Brain microvascular endothelial cell (primary cell): Measurements from ENCODE around the gene PRAMEF20.

Source experiments
- DNase-seq: peaks from one replicate; pipeline ENCODE4 v3.0.0-alpha.2; 2020
- H3K27ac ChIP-seq: fragments of 250-450 bp; sonication (Bioruptor Pico); 2 replicates; pipeline ENCODE4 v1.5.1; 2020; ENCODE audit warnings: mild to moderate bottlenecking, moderate library complexity
- H3K27me3 ChIP-seq: fragments of 250-450 bp; sonication (Bioruptor Pico); replicated peaks from 2 replicates; pipeline ENCODE4 v1.5.1; 2020; ENCODE audit warnings: mild to moderate bottlenecking
- H3K36me3 ChIP-seq: fragments of 250-450 bp; sonication (Bioruptor Pico); replicated peaks from 2 replicates; pipeline ENCODE4 v1.5.1; 2020; ENCODE audit warnings: mild to moderate bottlenecking
- H3K4me3 ChIP-seq: 2 replicates; pipeline ENCODE4 v1.5.1; 2011; ENCODE audit warnings: low read depth, mild to moderate bottlenecking, control low read depth, low read length, moderate library complexity
- CTCF ChIP-seq: IDR thresholded peaks from 2 replicates; pipeline ENCODE4 v1.5.1; 2011; ENCODE audit warnings: low read depth, mild to moderate bottlenecking, moderate library complexity, low read length, control low read depth, inconsistent platforms; ENCODE audit errors: missing control alignments
- in situ Hi-C: cut with HindIII; loops from 2 replicates; pipeline ENCODE4 v1.10.0; 2017; ENCODE audit warnings: low sequenced_read_pairs, low pct_ligation_motif_present

The PRAMEF20 gene

GRCh38 chr1:13451399-13451965 is 41.2 kb downstream of the PRAMEF20 start:
- Histone ChIP-seq H3K27me3 (no peaks in the 10 kb centered on the region), H3K27ac (no peak overlapping the region), H3K36me3 (no peaks in the 10 kb centered on the region), H3K4me3 (no peak overlapping the region)
- no peak for DNase-seq
- TF ChIP-seq CTCF = no peak
- in situ Hi-C loops = no loop called here

GRCh38 chr1:13456904-13457532 is 46.8 kb downstream of the PRAMEF20 start:
- no peak for TF ChIP-seq CTCF
- no peak for DNase-seq
- in situ Hi-C loops = no loop called here
- no peaks in the 10 kb centered on the region for H3K36me3 ChIP-seq
- no peak overlapping the region for H3K27ac ChIP-seq
- H3K4me3 ChIP-seq = no peak overlapping the region
- no peaks in the 10 kb centered on the region for H3K27me3 ChIP-seq

GRCh38 chr1:13461977-13462376 is 51.7 kb downstream of the PRAMEF20 start:
- H3K4me3 ChIP-seq = no peak overlapping the region
- no peaks in the 10 kb centered on the region for H3K36me3 ChIP-seq
- TF ChIP-seq CTCF = no peak
- in situ Hi-C loops = no loop called here
- DNase-seq = no peak
- H3K27ac ChIP-seq = no peak overlapping the region
- no peaks in the 10 kb centered on the region for H3K27me3 ChIP-seq

GRCh38 chr1:13462682-13463081 is 52.4 kb downstream of the PRAMEF20 start:
- no peak for TF ChIP-seq CTCF
- Histone ChIP-seq H3K27ac (no peak overlapping the region), H3K36me3 (no peaks in the 10 kb centered on the region), H3K27me3 (no peaks in the 10 kb centered on the region), H3K4me3 (no peak overlapping the region)
- DNase-seq = no peak
- in situ Hi-C loops = no loop called here

GRCh38 chr1:13465515-13465914 is 55.3 kb downstream of the PRAMEF20 start:
- TF ChIP-seq CTCF = no peak
- no peak for DNase-seq
- in situ Hi-C loops = no loop called here
- Histone ChIP-seq H3K27ac (no peak overlapping the region), H3K36me3 (no peaks in the 10 kb centered on the region), H3K27me3 (no peaks in the 10 kb centered on the region), H3K4me3 (no peak overlapping the region)

GRCh38 chr1:13469343-13469742 is 59.1 kb downstream of the PRAMEF20 start:
- H3K4me3 ChIP-seq = no peak overlapping the region
- in situ Hi-C loops = no loop called here
- no peak for TF ChIP-seq CTCF
- DNase-seq = no peak
- no peaks in the 10 kb centered on the region for H3K27me3 ChIP-seq
- H3K36me3 ChIP-seq = no peaks in the 10 kb centered on the region
- no peak overlapping the region for H3K27ac ChIP-seq
